HEK293 (cell line): ENCODE data around the gene HOXD10.
A peak's percentile ranks its signal among the peaks of the same experiment; 100 is the strongest.

Experiments
- SALL2 ChIP-seq: fragments of 450-650 bp; formaldehyde crosslinking; IDR thresholded peaks from 2 replicates; pipeline ENCODE4 v1.5.0; 2017; ENCODE audit warnings: missing biosample characterization, mild to moderate bottlenecking, missing genetic modification characterization, borderline replicate concordance
- SP2 ChIP-seq: fragments of 450-650 bp; formaldehyde crosslinking; IDR thresholded peaks from 2 replicates; pipeline ENCODE4 v1.5.1; 2016; ENCODE audit warnings: missing biosample characterization, missing genetic modification characterization
- TRIM28 ChIP-seq: IDR thresholded peaks from 2 replicates; pipeline ENCODE4 v1.6.1; 2011; ENCODE audit warnings: low read length, control low read depth, borderline replicate concordance
- ZBTB17 ChIP-seq: fragments of 450-650 bp; formaldehyde crosslinking; IDR thresholded peaks from 2 replicates; pipeline ENCODE4 v1.5.1; 2016; ENCODE audit warnings: missing biosample characterization, missing genetic modification characterization
- ZBTB8A ChIP-seq: fragments of 450-650 bp; formaldehyde crosslinking; IDR thresholded peaks from 2 replicates; pipeline ENCODE4 v1.5.1; 2016; ENCODE audit warnings: missing biosample characterization, missing genetic modification characterization
- ZEB2 ChIP-seq: fragments of 450-650 bp; formaldehyde crosslinking; IDR thresholded peaks from 2 replicates; pipeline ENCODE4 v1.5.1; 2016; ENCODE audit warnings: missing biosample characterization, missing genetic modification characterization
- ZNF175 ChIP-seq: fragments of 450-650 bp; formaldehyde crosslinking; IDR thresholded peaks from 2 replicates; pipeline ENCODE4 v1.5.1; 2016; ENCODE audit warnings: missing biosample characterization, missing genetic modification characterization
- ZNF202 ChIP-seq: fragments of 450-650 bp; formaldehyde crosslinking; IDR thresholded peaks from 2 replicates; pipeline ENCODE4 v1.5.1; 2016; ENCODE audit warnings: missing biosample characterization, missing genetic modification characterization, borderline replicate concordance
- ZNF214 ChIP-seq: fragments of 450-650 bp; formaldehyde crosslinking; IDR thresholded peaks from 2 replicates; pipeline ENCODE4 v1.5.1; 2017; ENCODE audit warnings: missing biosample characterization, mild to moderate bottlenecking, missing genetic modification characterization, borderline replicate concordance
- ZNF24 ChIP-seq: fragments of 450-650 bp; formaldehyde crosslinking; IDR thresholded peaks from 2 replicates; pipeline ENCODE4 v1.5.1; 2016; ENCODE audit warnings: missing biosample characterization, missing genetic modification characterization
- ZNF292 ChIP-seq: fragments of 450-650 bp; formaldehyde crosslinking; IDR thresholded peaks from 2 replicates; pipeline ENCODE4 v1.5.1; 2016; ENCODE audit warnings: low read depth, missing biosample characterization, missing genetic modification characterization, borderline replicate concordance
- ZNF335 ChIP-seq: fragments of 450-650 bp; formaldehyde crosslinking; conservative IDR thresholded peaks from 2 replicates; pipeline ENCODE4 v1.5.1; 2016; ENCODE audit warnings: missing biosample characterization, missing genetic modification characterization
- ZNF404 ChIP-seq: fragments of 450-650 bp; formaldehyde crosslinking; IDR thresholded peaks from 2 replicates; pipeline ENCODE4 v1.5.1; 2017; ENCODE audit warnings: missing biosample characterization, missing genetic modification characterization
- ZNF473 ChIP-seq: fragments of 450-650 bp; formaldehyde crosslinking; IDR thresholded peaks from 2 replicates; pipeline ENCODE4 v1.5.1; 2017; ENCODE audit warnings: missing biosample characterization, missing genetic modification characterization
- ZNF530 ChIP-seq: fragments of 450-650 bp; formaldehyde crosslinking; IDR thresholded peaks from 2 replicates; pipeline ENCODE4 v1.5.1; 2016; ENCODE audit warnings: low read depth, missing biosample characterization, missing genetic modification characterization
- ZNF555 ChIP-seq: fragments of 450-650 bp; formaldehyde crosslinking; conservative IDR thresholded peaks from 2 replicates; pipeline ENCODE4 v1.5.1; 2017; ENCODE audit warnings: missing biosample characterization, mild to moderate bottlenecking, missing genetic modification characterization, inconsistent platforms
- ZNF624 ChIP-seq: fragments of 450-650 bp; formaldehyde crosslinking; IDR thresholded peaks from 2 replicates; pipeline ENCODE4 v1.5.1; 2017; ENCODE audit warnings: missing biosample characterization, missing genetic modification characterization
- ZNF626 ChIP-seq: fragments of 450-650 bp; sonication (Bioruptor Pico); formaldehyde crosslinking; IDR thresholded peaks from 2 replicates; pipeline ENCODE4 v1.5.1; 2018; ENCODE audit warnings: missing biosample characterization, missing genetic modification characterization, inconsistent platforms
- ZNF830 ChIP-seq: fragments of 450-650 bp; IDR thresholded peaks from 2 replicates; pipeline ENCODE4 v1.5.0; 2018; ENCODE audit warnings: missing biosample characterization, missing genetic modification characterization, low read depth, mild to moderate bottlenecking, moderate library complexity
- ZNF843 ChIP-seq: fragments of 450-650 bp; formaldehyde crosslinking; IDR thresholded peaks from 2 replicates; pipeline ENCODE4 v1.5.1; 2016; ENCODE audit warnings: missing biosample characterization, missing genetic modification characterization
- TF ChIP-seq, protein P1 (sequence below): fragments of 450-650 bp; formaldehyde crosslinking; IDR thresholded peaks from 2 replicates; pipeline ENCODE4 v1.5.1; 2016; ENCODE audit warnings: missing biosample characterization, missing genetic modification characterization
- TF ChIP-seq, protein P2 (sequence below): sonication (generic); formaldehyde crosslinking; IDR thresholded peaks from 2 replicates; pipeline ENCODE4 v1.8.1; 2022; ENCODE audit warnings: mild to moderate bottlenecking, moderate library complexity, missing genetic modification reagents
- TF ChIP-seq, protein P3 (sequence below): fragments of 450-650 bp; formaldehyde crosslinking; IDR thresholded peaks from 2 replicates; pipeline ENCODE4 v1.5.1; 2017; ENCODE audit warnings: missing biosample characterization, missing genetic modification characterization
- TF ChIP-seq, protein P4 (sequence below): fragments of 450-650 bp; IDR thresholded peaks from 2 replicates; pipeline ENCODE4 v1.5.1; 2018; ENCODE audit warnings: missing biosample characterization, mild to moderate bottlenecking, missing genetic modification characterization
- TF ChIP-seq, protein P5 (sequence below): fragments of 450-650 bp; formaldehyde crosslinking; IDR thresholded peaks from 2 replicates; pipeline ENCODE4 v1.5.1; 2017; ENCODE audit warnings: missing biosample characterization, missing genetic modification characterization
- TF ChIP-seq, protein P6 (sequence below): fragments of 450-650 bp; IDR thresholded peaks from 2 replicates; pipeline ENCODE4 v1.5.1; 2018; ENCODE audit warnings: missing biosample characterization, missing genetic modification characterization
- TF ChIP-seq, protein P7 (sequence below): fragments of 450-650 bp; formaldehyde crosslinking; IDR thresholded peaks from 2 replicates; pipeline ENCODE4 v1.5.1; 2016; ENCODE audit warnings: missing biosample characterization, missing genetic modification characterization
- TF ChIP-seq, protein P8 (sequence below): fragments of 450-650 bp; formaldehyde crosslinking; IDR thresholded peaks from 2 replicates; pipeline ENCODE4 v1.5.1; 2016; ENCODE audit warnings: missing biosample characterization, missing genetic modification characterization

The HOXD10 gene

DNA sequence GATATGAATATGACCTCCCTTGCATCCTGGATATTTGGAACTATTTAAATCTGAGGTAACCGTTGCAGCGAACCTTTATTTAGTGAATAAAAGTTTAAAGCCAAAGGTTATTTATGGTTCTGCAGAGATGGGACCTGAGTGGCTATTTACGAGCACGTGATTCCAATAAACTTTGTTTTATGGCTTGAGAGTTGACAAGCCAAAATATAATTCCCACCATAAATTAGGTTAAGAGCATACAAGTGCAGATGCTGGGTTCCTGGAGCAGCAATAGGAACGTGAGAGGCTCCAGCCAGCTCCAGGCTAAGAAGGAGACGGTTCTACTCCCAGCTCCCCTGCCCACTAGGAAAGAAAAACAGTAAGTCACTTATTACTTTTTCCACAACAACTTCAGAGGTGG, 29.5 kb downstream of the HOXD10 start (continued):
- TF ChIP-seq, protein P1, sequence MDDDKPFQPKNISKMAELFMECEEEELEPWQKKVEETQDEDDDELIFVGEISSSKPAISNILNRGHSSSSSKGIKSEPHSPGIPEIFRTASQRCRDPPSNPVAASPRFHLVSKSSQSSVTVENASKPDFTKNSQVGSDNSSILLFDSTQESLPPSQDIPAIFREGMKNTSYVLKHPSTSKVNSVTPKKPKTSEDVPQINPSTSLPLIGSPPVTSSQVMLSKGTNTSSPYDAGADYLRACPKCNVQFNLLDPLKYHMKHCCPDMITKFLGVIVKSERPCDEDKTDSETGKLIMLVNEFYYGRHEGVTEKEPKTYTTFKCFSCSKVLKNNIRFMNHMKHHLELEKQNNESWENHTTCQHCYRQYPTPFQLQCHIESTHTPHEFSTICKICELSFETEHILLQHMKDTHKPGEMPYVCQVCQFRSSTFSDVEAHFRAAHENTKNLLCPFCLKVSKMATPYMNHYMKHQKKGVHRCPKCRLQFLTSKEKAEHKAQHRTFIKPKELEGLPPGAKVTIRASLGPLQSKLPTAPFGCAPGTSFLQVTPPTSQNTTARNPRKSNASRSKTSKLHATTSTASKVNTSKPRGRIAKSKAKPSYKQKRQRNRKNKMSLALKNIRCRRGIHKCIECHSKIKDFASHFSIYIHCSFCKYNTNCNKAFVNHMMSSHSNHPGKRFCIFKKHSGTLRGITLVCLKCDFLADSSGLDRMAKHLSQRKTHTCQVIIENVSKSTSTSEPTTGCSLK (tag by site-specific recombination): no peak
- TF ChIP-seq ZNF175 (tag by site-specific recombination): no peak
- TF ChIP-seq, protein P2, sequence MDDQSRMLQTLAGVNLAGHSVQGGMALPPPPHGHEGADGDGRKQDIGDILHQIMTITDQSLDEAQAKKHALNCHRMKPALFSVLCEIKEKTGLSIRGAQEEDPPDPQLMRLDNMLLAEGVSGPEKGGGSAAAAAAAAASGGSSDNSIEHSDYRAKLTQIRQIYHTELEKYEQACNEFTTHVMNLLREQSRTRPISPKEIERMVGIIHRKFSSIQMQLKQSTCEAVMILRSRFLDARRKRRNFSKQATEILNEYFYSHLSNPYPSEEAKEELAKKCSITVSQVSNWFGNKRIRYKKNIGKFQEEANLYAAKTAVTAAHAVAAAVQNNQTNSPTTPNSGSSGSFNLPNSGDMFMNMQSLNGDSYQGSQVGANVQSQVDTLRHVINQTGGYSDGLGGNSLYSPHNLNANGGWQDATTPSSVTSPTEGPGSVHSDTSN (CRISPR knock-in tag): no peak
- 0 out of 2 replicates have a peak, but pooled peaks have one; percentile 9 for TF ChIP-seq SP2 (tag by site-specific recombination)
- TF ChIP-seq, protein P3, sequence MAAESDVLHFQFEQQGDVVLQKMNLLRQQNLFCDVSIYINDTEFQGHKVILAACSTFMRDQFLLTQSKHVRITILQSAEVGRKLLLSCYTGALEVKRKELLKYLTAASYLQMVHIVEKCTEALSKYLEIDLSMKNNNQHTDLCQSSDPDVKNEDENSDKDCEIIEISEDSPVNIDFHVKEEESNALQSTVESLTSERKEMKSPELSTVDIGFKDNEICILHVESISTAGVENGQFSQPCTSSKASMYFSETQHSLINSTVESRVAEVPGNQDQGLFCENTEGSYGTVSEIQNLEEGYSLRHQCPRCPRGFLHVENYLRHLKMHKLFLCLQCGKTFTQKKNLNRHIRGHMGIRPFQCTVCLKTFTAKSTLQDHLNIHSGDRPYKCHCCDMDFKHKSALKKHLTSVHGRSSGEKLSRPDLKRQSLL (tag by site-specific recombination): peak; percentile 99
- peak; percentile 90 for TF ChIP-seq ZNF843
- TF ChIP-seq, protein P4, sequence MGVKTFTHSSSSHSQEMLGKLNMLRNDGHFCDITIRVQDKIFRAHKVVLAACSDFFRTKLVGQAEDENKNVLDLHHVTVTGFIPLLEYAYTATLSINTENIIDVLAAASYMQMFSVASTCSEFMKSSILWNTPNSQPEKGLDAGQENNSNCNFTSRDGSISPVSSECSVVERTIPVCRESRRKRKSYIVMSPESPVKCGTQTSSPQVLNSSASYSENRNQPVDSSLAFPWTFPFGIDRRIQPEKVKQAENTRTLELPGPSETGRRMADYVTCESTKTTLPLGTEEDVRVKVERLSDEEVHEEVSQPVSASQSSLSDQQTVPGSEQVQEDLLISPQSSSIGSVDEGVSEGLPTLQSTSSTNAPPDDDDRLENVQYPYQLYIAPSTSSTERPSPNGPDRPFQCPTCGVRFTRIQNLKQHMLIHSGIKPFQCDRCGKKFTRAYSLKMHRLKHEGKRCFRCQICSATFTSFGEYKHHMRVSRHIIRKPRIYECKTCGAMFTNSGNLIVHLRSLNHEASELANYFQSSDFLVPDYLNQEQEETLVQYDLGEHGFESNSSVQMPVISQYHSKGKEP (tag by site-specific recombination): peak; percentile 70
- TF ChIP-seq ZNF202 (tag by site-specific recombination): no peak
- TF ChIP-seq ZBTB17: 0 out of 2 replicates have a peak, but pooled peaks have one; percentile 12
- TF ChIP-seq ZNF624 (tag by site-specific recombination): no peak
- no peak for TF ChIP-seq ZNF335
- TF ChIP-seq ZNF24 (tag by site-specific recombination): no peak
- TF ChIP-seq SALL2 (tag by site-specific recombination): no peak
- TF ChIP-seq, protein P5, sequence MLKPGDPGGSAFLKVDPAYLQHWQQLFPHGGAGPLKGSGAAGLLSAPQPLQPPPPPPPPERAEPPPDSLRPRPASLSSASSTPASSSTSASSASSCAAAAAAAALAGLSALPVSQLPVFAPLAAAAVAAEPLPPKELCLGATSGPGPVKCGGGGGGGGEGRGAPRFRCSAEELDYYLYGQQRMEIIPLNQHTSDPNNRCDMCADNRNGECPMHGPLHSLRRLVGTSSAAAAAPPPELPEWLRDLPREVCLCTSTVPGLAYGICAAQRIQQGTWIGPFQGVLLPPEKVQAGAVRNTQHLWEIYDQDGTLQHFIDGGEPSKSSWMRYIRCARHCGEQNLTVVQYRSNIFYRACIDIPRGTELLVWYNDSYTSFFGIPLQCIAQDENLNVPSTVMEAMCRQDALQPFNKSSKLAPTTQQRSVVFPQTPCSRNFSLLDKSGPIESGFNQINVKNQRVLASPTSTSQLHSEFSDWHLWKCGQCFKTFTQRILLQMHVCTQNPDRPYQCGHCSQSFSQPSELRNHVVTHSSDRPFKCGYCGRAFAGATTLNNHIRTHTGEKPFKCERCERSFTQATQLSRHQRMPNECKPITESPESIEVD: peak; percentile 85
- no peak for TF ChIP-seq ZNF404 (tag by site-specific recombination)
- TF ChIP-seq ZBTB8A (tag by site-specific recombination): no peak
- TF ChIP-seq, protein P6, sequence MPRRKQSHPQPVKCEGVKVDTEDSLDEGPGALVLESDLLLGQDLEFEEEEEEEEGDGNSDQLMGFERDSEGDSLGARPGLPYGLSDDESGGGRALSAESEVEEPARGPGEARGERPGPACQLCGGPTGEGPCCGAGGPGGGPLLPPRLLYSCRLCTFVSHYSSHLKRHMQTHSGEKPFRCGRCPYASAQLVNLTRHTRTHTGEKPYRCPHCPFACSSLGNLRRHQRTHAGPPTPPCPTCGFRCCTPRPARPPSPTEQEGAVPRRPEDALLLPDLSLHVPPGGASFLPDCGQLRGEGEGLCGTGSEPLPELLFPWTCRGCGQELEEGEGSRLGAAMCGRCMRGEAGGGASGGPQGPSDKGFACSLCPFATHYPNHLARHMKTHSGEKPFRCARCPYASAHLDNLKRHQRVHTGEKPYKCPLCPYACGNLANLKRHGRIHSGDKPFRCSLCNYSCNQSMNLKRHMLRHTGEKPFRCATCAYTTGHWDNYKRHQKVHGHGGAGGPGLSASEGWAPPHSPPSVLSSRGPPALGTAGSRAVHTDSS: no peak
- no peak for TF ChIP-seq ZNF292 (tag by site-specific recombination)
- TF ChIP-seq, protein P7, sequence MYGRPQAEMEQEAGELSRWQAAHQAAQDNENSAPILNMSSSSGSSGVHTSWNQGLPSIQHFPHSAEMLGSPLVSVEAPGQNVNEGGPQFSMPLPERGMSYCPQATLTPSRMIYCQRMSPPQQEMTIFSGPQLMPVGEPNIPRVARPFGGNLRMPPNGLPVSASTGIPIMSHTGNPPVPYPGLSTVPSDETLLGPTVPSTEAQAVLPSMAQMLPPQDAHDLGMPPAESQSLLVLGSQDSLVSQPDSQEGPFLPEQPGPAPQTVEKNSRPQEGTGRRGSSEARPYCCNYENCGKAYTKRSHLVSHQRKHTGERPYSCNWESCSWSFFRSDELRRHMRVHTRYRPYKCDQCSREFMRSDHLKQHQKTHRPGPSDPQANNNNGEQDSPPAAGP: no peak
- TF ChIP-seq ZEB2 (tag by site-specific recombination): 0 out of 2 replicates have a peak, but pooled peaks have one; percentile 13
- TF ChIP-seq ZNF626 (tag by site-specific recombination): no peak
- TF ChIP-seq ZNF214 (tag by site-specific recombination): no peak
- TF ChIP-seq TRIM28: no peak
- no peak for TF ChIP-seq ZNF473 (tag by site-specific recombination)
- TF ChIP-seq ZNF530: no peak
- no peak for TF ChIP-seq ZNF830 (tag by site-specific recombination)
- TF ChIP-seq, protein P8, sequence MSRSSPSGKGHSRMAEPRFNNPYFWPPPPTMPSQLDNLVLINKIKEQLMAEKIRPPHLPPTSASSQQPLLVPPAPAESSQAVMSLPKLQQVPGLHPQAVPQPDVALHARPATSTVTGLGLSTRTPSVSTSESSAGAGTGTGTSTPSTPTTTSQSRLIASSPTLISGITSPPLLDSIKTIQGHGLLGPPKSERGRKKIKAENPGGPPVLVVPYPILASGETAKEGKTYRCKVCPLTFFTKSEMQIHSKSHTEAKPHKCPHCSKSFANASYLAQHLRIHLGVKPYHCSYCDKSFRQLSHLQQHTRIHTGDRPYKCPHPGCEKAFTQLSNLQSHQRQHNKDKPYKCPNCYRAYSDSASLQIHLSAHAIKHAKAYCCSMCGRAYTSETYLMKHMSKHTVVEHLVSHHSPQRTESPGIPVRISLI (tag by site-specific recombination): no peak
- TF ChIP-seq ZNF555 (tag by site-specific recombination): no peak
